ENCODE results near the gene KBTBD2.
"Not testable (repeated sequence)": the region's sequence is repeated elsewhere in the genome, so short reads cannot be mapped to it uniquely, and the experiment has no call there.

The KBTBD2 gene

GRCh38 chr7:32891043-32891799 is at the start of gene KBTBD2:
TSS of gene KBTBD2 (minus strand) at chr7:32891760. CDS start at chr7:32879604, 12,156 bp downstream.
- peak within 1 kb of the TSS; percentile 93 for H3K4me3 Mint-ChIP-seq
- no peaks in the 10 kb centered on the region for H3K9me3 Mint-ChIP-seq
- intact Hi-C loops (cut with micrococcal nuclease), result loop anchor here (5.0 kb wide), 2 partner anchors 171 to 399 kb away; partner anchors contain the start of genes LSM5 and NT5C3A
- peaks cover 51% of the 10 kb centered on the region for H3K4me1 Mint-ChIP-seq (ENCODE audit: low read depth)
- peaks cover 25% of the 10 kb centered on the region for H3K36me3 Mint-ChIP-seq (ENCODE audit: low read depth)
- H3K27ac Mint-ChIP-seq, result peak within 1 kb of the TSS; percentile 100
- no peaks in the 10 kb centered on the region for H3K27me3 Mint-ChIP-seq

GRCh38 chr7:32941181-32941580 is 49.6 kb upstream of the KBTBD2 start:
- peaks cover 33% of the 10 kb centered on the region for H3K4me1 Mint-ChIP-seq (ENCODE audit: low read depth)
- peak overlapping the region; percentile 99 for H3K4me3 Mint-ChIP-seq
- intact Hi-C loops (cut with micrococcal nuclease), result loop anchor here (5.0 kb wide), 1 partner anchor 34 kb away; no protein-coding TSS in a partner anchor
- H3K9me3 Mint-ChIP-seq, result no peaks in the 10 kb centered on the region
- H3K27ac Mint-ChIP-seq, result no peak overlapping the region
- no peaks in the 10 kb centered on the region for H3K27me3 Mint-ChIP-seq
- peaks cover 10% of the 10 kb centered on the region for H3K36me3 Mint-ChIP-seq (ENCODE audit: low read depth)

GRCh38 chr7:32937344-32938174 is 46.0 kb upstream of the KBTBD2 start:
- Mint-ChIP-seq H3K4me3 (no peak overlapping the region), H3K27ac (peak overlapping the region; percentile 79), H3K9me3 (no peaks in the 10 kb centered on the region), H3K4me1 (ENCODE audit: low read depth) (peaks cover 39% of the 10 kb centered on the region), H3K27me3 (no peaks in the 10 kb centered on the region), H3K36me3 (ENCODE audit: low read depth) (peaks cover 26% of the 10 kb centered on the region)
- intact Hi-C loops (cut with micrococcal nuclease), result no loop called here

GRCh38 chr7:32936689-32937088 is 45.1 kb upstream of the KBTBD2 start:
- Mint-ChIP-seq H3K36me3 (ENCODE audit: low read depth) (peaks cover 26% of the 10 kb centered on the region), H3K9me3 (no peaks in the 10 kb centered on the region), H3K4me1 (ENCODE audit: low read depth) (peaks cover 32% of the 10 kb centered on the region), H3K27me3 (no peaks in the 10 kb centered on the region), H3K27ac (no peak overlapping the region), H3K4me3 (no peak overlapping the region)
- intact Hi-C loops (cut with micrococcal nuclease), result no loop called here

GRCh38 chr7:32935558-32935957 is 44.0 kb upstream of the KBTBD2 start:
- no peak overlapping the region for H3K27ac Mint-ChIP-seq
- intact Hi-C loops (cut with micrococcal nuclease), result no loop called here
- H3K4me1 Mint-ChIP-seq (ENCODE audit: low read depth), result peaks cover 29% of the 10 kb centered on the region
- H3K4me3 Mint-ChIP-seq, result no peak overlapping the region
- no peaks in the 10 kb centered on the region for H3K9me3 Mint-ChIP-seq
- H3K27me3 Mint-ChIP-seq, result no peaks in the 10 kb centered on the region
- peaks cover 36% of the 10 kb centered on the region for H3K36me3 Mint-ChIP-seq (ENCODE audit: low read depth)

GRCh38 chr7:32930378-32930777 is 38.8 kb upstream of the KBTBD2 start:
- Mint-ChIP-seq H3K27me3 (no peaks in the 10 kb centered on the region), H3K36me3 (ENCODE audit: low read depth) (peaks cover 83% of the 10 kb centered on the region), H3K9me3 (no peaks in the 10 kb centered on the region), H3K27ac (no peak overlapping the region), H3K4me3 (no peak overlapping the region), H3K4me1 (ENCODE audit: low read depth) (peaks cover 9% of the 10 kb centered on the region)
- intact Hi-C loops (cut with micrococcal nuclease), result no loop called here

- Mint-ChIP-seq H3K36me3 (ENCODE audit: low read depth) (peaks cover 91% of the 10 kb centered on the region), H3K9me3 (no peaks in the 10 kb centered on the region), H3K4me3 (no peak overlapping the region), H3K4me1 (ENCODE audit: low read depth) (peaks cover 9% of the 10 kb centered on the region), H3K27me3 (no peaks in the 10 kb centered on the region), H3K27ac (no peak overlapping the region)
- intact Hi-C loops (cut with micrococcal nuclease), result no loop called here
These were observed 38.0 kb upstream of the KBTBD2 start for GRCh38 chr7:32929430-32930143.

- Mint-ChIP-seq H3K27ac (no peak overlapping the region), H3K36me3 (ENCODE audit: low read depth) (peaks cover 94% of the 10 kb centered on the region), H3K9me3 (no peaks in the 10 kb centered on the region), H3K4me1 (ENCODE audit: low read depth) (peaks cover 9% of the 10 kb centered on the region), H3K27me3 (no peaks in the 10 kb centered on the region), H3K4me3 (no peak overlapping the region)
- intact Hi-C loops (cut with micrococcal nuclease), result no loop called here
These were observed 37.3 kb upstream of the KBTBD2 start for GRCh38 chr7:32928785-32929298.

- H3K27me3 Mint-ChIP-seq, result no peaks in the 10 kb centered on the region
- H3K4me3 Mint-ChIP-seq, result no peak overlapping the region
- peaks cover 72% of the 10 kb centered on the region for H3K36me3 Mint-ChIP-seq (ENCODE audit: low read depth)
- no peaks in the 10 kb centered on the region for H3K9me3 Mint-ChIP-seq
- H3K27ac Mint-ChIP-seq, result no peak overlapping the region
- peaks cover 6% of the 10 kb centered on the region for H3K4me1 Mint-ChIP-seq (ENCODE audit: low read depth)
- intact Hi-C loops (cut with micrococcal nuclease), result no loop called here
These were observed 30.3 kb upstream of the KBTBD2 start for GRCh38 chr7:32921896-32922295.

GRCh38 chr7:32916994-32917393 is 25.4 kb upstream of the KBTBD2 start:
- H3K9me3 Mint-ChIP-seq; H3K27ac Mint-ChIP-seq; H3K4me3 Mint-ChIP-seq; H3K27me3 Mint-ChIP-seq; H3K4me1 Mint-ChIP-seq (ENCODE audit: low read depth); intact Hi-C loops (cut with micrococcal nuclease): not testable (repeated sequence)
- H3K36me3 Mint-ChIP-seq (ENCODE audit: low read depth), result peaks cover 62% of the 10 kb centered on the region

GRCh38 chr7:32916006-32916405 is 24.4 kb upstream of the KBTBD2 start:
- Mint-ChIP-seq H3K27ac (no peak overlapping the region), H3K4me1 (ENCODE audit: low read depth) (no peaks in the 10 kb centered on the region), H3K27me3 (no peaks in the 10 kb centered on the region), H3K9me3 (no peaks in the 10 kb centered on the region), H3K4me3 (no peak overlapping the region), H3K36me3 (ENCODE audit: low read depth) (peaks cover 59% of the 10 kb centered on the region)
- intact Hi-C loops (cut with micrococcal nuclease), result no loop called here

- peaks cover 4% of the 10 kb centered on the region for H3K4me1 Mint-ChIP-seq (ENCODE audit: low read depth)
- H3K4me3 Mint-ChIP-seq, result no peak overlapping the region
- peaks cover 50% of the 10 kb centered on the region for H3K36me3 Mint-ChIP-seq (ENCODE audit: low read depth)
- H3K27ac Mint-ChIP-seq, result no peak overlapping the region
- intact Hi-C loops (cut with micrococcal nuclease), result no loop called here
- H3K9me3 Mint-ChIP-seq, result no peaks in the 10 kb centered on the region
- no peaks in the 10 kb centered on the region for H3K27me3 Mint-ChIP-seq
These were observed 23.5 kb upstream of the KBTBD2 start for GRCh38 chr7:32915041-32915536.

- H3K9me3 Mint-ChIP-seq, result no peaks in the 10 kb centered on the region
- no peak overlapping the region for H3K27ac Mint-ChIP-seq
- H3K4me3 Mint-ChIP-seq, result no peak overlapping the region
- intact Hi-C loops (cut with micrococcal nuclease), result no loop called here
- peaks cover 7% of the 10 kb centered on the region for H3K4me1 Mint-ChIP-seq (ENCODE audit: low read depth)
- H3K27me3 Mint-ChIP-seq, result no peaks in the 10 kb centered on the region
- peaks cover 46% of the 10 kb centered on the region for H3K36me3 Mint-ChIP-seq (ENCODE audit: low read depth)
These were observed 22.6 kb upstream of the KBTBD2 start for GRCh38 chr7:32914184-32914583.

All from dendritic cell treated with granulocyte-macrophage colony-stimulating factor and Interleukin-4, amounts not matched to agents 40 ng/mL and 50 ng/mL, for 4 days (primary cell).